Measurements from ENCODE around the gene ARHGEF19. TPM values are rescaled to one million over a fixed set of nuclear protein-coding genes. Genes with fewer than 3 reads are reported as not detected.

ARHGEF19 gene
- total and polyA plus RNA-seq, 2 experiments from 2014 or later, result 21.0 to 24.8 TPM

DNA sequence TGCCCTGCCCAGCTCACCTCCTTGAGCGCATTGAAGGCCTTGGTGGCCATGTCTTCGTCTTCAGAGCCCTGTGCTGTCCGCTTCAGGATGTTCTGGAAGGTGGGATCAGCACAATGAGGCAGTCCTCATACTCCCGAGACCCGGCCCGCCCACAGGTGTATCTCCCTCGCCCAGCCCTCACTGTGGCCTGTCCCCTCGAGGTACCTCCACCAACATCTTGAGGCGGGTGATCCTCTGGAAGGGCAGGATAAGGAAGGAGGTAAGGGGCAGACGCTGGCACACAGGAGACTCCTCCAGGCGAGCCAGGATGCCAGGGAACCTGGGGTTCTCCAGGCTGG, 7.1 kb downstream of the ARHGEF19 start:
- no peaks in the 10 kb centered on the region for H3K9me3 ChIP-seq (ENCODE audit: low read depth)
- peaks cover 26% of the 10 kb centered on the region for H3K4me1 ChIP-seq (ENCODE audit: insufficient read depth)
- 86% methylated on average over 9 of the region's 11 CpGs for WGBS (ENCODE audit: low lambda C conversion rate, missing lambda C conversion rate)
- no peaks in the 10 kb centered on the region for H4K20me1 ChIP-seq (ENCODE audit: insufficient read depth, poor library complexity, severe bottlenecking)
- DNase-seq (ENCODE audit: low spot score), result no peak
- H3K79me2 ChIP-seq, result peaks cover 2% of the 10 kb centered on the region
- H3K4me2 ChIP-seq, result no peak overlapping the region
- no peak overlapping the region for H3K4me3 ChIP-seq
- H3K27me3 ChIP-seq, result no peaks in the 10 kb centered on the region
- TF ChIP-seq EZH2 (IDR thresholded peaks at IDR 0.05; ENCODE audit: borderline replicate concordance), result no peak
- TF ChIP-seq, protein P1, sequence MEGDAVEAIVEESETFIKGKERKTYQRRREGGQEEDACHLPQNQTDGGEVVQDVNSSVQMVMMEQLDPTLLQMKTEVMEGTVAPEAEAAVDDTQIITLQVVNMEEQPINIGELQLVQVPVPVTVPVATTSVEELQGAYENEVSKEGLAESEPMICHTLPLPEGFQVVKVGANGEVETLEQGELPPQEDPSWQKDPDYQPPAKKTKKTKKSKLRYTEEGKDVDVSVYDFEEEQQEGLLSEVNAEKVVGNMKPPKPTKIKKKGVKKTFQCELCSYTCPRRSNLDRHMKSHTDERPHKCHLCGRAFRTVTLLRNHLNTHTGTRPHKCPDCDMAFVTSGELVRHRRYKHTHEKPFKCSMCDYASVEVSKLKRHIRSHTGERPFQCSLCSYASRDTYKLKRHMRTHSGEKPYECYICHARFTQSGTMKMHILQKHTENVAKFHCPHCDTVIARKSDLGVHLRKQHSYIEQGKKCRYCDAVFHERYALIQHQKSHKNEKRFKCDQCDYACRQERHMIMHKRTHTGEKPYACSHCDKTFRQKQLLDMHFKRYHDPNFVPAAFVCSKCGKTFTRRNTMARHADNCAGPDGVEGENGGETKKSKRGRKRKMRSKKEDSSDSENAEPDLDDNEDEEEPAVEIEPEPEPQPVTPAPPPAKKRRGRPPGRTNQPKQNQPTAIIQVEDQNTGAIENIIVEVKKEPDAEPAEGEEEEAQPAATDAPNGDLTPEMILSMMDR (IDR thresholded peaks at IDR 0.05; ENCODE audit: poor library complexity), result no peak
- no peak for TF ChIP-seq EZH2phosphoT487 (IDR thresholded peaks at IDR 0.05; ENCODE audit: low read depth, severe bottlenecking, unreplicated experiment)
- no peaks in the 10 kb centered on the region for H3K36me3 ChIP-seq (replicated peaks; ENCODE audit: insufficient read depth, low read depth)
- no peak overlapping the region for H2AFZ ChIP-seq
- no peak overlapping the region for H3K27ac ChIP-seq
- no peaks in the 10 kb centered on the region for H3K9me2 ChIP-seq (replicated peaks; ENCODE audit: insufficient read depth)

DNA sequence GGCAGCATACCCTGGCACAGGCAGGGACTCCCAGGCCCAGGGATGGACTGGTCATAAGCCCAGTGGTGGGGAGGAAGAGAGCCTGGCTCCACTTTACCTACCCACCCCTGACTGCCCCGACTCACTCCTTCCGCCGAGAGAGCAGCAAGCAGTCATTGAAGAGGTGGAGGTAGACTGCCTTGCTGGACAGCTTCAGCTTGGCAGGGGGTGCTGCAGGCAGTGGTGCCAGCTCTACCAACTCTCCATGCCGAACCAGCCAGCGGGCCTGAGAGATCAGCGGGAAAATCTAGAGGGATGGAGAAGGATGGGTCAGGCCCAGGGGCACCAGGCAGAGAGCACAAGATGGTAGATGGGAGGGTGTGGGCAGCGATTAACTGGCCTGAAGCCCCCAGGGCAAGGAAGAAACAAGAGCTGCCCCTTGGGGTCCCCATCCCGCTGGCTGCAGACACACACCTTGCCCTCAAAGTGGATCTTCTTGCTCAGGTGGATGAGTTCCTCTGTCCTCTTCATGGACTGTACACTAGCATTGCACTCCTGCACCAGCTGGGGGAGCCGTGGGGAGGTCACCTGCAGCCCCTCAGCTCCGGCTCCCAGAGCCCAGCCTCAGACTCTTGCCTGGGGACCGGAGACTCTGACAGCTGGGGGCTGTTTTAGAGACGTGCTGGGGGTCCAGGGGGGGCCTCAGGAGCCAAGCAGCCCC, 7.7 kb downstream of the ARHGEF19 start:
- 83% methylated on average over 12 of the region's 12 CpGs for WGBS (ENCODE audit: low lambda C conversion rate, missing lambda C conversion rate)
- peak; percentile 64 for DNase-seq (ENCODE audit: low spot score)
- no peak overlapping the region for H3K4me3 ChIP-seq
- TF ChIP-seq EZH2phosphoT487 (IDR thresholded peaks at IDR 0.05; ENCODE audit: low read depth, severe bottlenecking, unreplicated experiment), result no peak
- TF ChIP-seq, protein P1 (IDR thresholded peaks at IDR 0.05; ENCODE audit: poor library complexity), result peak; percentile 29
- no peaks in the 10 kb centered on the region for H3K27me3 ChIP-seq
- H3K4me2 ChIP-seq, result no peak overlapping the region
- peaks cover 2% of the 10 kb centered on the region for H3K79me2 ChIP-seq
- H3K27ac ChIP-seq, result no peak overlapping the region
- H3K4me1 ChIP-seq (ENCODE audit: insufficient read depth), result peaks cover 21% of the 10 kb centered on the region
- no peaks in the 10 kb centered on the region for H3K36me3 ChIP-seq (replicated peaks; ENCODE audit: insufficient read depth, low read depth)
- no peaks in the 10 kb centered on the region for H4K20me1 ChIP-seq (ENCODE audit: insufficient read depth, poor library complexity, severe bottlenecking)
- H2AFZ ChIP-seq, result no peak overlapping the region
- H3K9me3 ChIP-seq (ENCODE audit: low read depth), result no peaks in the 10 kb centered on the region
- H3K9me2 ChIP-seq (replicated peaks; ENCODE audit: insufficient read depth), result no peaks in the 10 kb centered on the region

DNA sequence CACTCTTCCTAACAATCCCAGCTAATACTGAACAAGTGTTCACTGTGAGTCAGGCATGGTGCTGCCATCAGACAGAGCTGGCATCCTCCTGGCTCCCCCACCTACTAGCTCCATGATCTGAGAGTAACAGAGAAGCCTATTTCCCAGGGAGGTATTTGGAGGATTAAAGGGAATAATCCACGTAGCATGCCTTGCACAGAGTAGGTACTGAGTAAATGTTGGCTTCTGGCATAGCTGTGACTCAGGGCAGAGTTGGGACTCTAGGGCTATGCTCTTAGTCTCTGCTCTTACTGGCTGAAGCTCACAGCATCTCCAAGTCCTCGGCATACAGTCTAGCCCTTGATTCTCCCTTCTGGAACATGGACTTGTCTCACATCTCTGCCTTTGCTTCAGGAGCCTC, 8.2 kb downstream of the ARHGEF19 start:
- 88% methylated on average over 2 of the region's 2 CpGs for WGBS (ENCODE audit: low lambda C conversion rate, missing lambda C conversion rate)
- Histone ChIP-seq H3K27me3 (no peaks in the 10 kb centered on the region), H3K27ac (no peak overlapping the region), H3K4me1 (ENCODE audit: insufficient read depth) (peaks cover 16% of the 10 kb centered on the region), H3K4me3 (no peak overlapping the region), H3K9me2 (replicated peaks; ENCODE audit: insufficient read depth) (no peaks in the 10 kb centered on the region), H3K4me2 (no peak overlapping the region), H3K79me2 (peaks cover 2% of the 10 kb centered on the region), H3K9me3 (ENCODE audit: low read depth) (no peaks in the 10 kb centered on the region), H2AFZ (no peak overlapping the region), H3K36me3 (replicated peaks; ENCODE audit: insufficient read depth, low read depth) (no peaks in the 10 kb centered on the region), H4K20me1 (ENCODE audit: insufficient read depth, poor library complexity, severe bottlenecking) (no peaks in the 10 kb centered on the region)
- DNase-seq (ENCODE audit: low spot score), result no peak
- no peak for TF ChIP-seq EZH2 (IDR thresholded peaks at IDR 0.05; ENCODE audit: borderline replicate concordance)
- TF ChIP-seq, protein P1 (IDR thresholded peaks at IDR 0.05; ENCODE audit: poor library complexity), result no peak
- no peak for TF ChIP-seq EZH2phosphoT487 (IDR thresholded peaks at IDR 0.05; ENCODE audit: low read depth, severe bottlenecking, unreplicated experiment)
